ENCODE measurements around the gene GRB14.

The GRB14 gene

GRCh38 chr2:164569378-164569777 is 51.9 kb downstream of the GRB14 start:
- Histone ChIP-seq H3K9ac (ENCODE audit: low read length) (no peak overlapping the region), H3K9me3 (replicated peaks; ENCODE audit: insufficient read depth, low read length) (no peaks in the 10 kb centered on the region), H3K4me1 (ENCODE audit: low read length) (no peaks in the 10 kb centered on the region), H3F3A (ENCODE audit: insufficient read depth, low read length) (no peaks in the 10 kb centered on the region), H3K27me3 (replicated peaks; ENCODE audit: insufficient read depth, low read length) (no peaks in the 10 kb centered on the region), H2AFZ (ENCODE audit: low read length) (no peak overlapping the region), H3K36me3 (replicated peaks; ENCODE audit: insufficient read depth, low read length) (no peaks in the 10 kb centered on the region), H3K4me2 (ENCODE audit: low read depth, low read length) (no peak overlapping the region), H3K79me2 (ENCODE audit: low read length) (no peaks in the 10 kb centered on the region), H3K27ac (ENCODE audit: low read length) (no peak overlapping the region), H3K4me3 (ENCODE audit: low read length) (no peak overlapping the region), H3K9me2 (replicated peaks; ENCODE audit: insufficient read depth, low read length) (no peaks in the 10 kb centered on the region), H4K20me1 (ENCODE audit: insufficient read depth, low read length) (no peaks in the 10 kb centered on the region)
- no peak for DNase-seq
- TF ChIP-seq, protein P1, sequence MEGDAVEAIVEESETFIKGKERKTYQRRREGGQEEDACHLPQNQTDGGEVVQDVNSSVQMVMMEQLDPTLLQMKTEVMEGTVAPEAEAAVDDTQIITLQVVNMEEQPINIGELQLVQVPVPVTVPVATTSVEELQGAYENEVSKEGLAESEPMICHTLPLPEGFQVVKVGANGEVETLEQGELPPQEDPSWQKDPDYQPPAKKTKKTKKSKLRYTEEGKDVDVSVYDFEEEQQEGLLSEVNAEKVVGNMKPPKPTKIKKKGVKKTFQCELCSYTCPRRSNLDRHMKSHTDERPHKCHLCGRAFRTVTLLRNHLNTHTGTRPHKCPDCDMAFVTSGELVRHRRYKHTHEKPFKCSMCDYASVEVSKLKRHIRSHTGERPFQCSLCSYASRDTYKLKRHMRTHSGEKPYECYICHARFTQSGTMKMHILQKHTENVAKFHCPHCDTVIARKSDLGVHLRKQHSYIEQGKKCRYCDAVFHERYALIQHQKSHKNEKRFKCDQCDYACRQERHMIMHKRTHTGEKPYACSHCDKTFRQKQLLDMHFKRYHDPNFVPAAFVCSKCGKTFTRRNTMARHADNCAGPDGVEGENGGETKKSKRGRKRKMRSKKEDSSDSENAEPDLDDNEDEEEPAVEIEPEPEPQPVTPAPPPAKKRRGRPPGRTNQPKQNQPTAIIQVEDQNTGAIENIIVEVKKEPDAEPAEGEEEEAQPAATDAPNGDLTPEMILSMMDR (IDR thresholded peaks at IDR 0.05; ENCODE audit: low read length), result no peak
- TF ChIP-seq EZH2 (optimal IDR thresholded peaks at IDR 0.05; ENCODE audit: low read depth, low read length), result no peak
- no peak for TF ChIP-seq EZH2phosphoT487 (IDR thresholded peaks at IDR 0.05; ENCODE audit: low read length)

GRCh38 chr2:164568317-164568716 is 53.0 kb downstream of the GRB14 start:
- H3K4me1 ChIP-seq (ENCODE audit: low read length), result no peaks in the 10 kb centered on the region
- no peak overlapping the region for H3K4me3 ChIP-seq (ENCODE audit: low read length)
- TF ChIP-seq, protein P1 (IDR thresholded peaks at IDR 0.05; ENCODE audit: low read length), result no peak
- TF ChIP-seq EZH2phosphoT487 (IDR thresholded peaks at IDR 0.05; ENCODE audit: low read length) (no peak), EZH2 (optimal IDR thresholded peaks at IDR 0.05; ENCODE audit: low read depth, low read length) (no peak)
- DNase-seq, result no peak
- no peaks in the 10 kb centered on the region for H3K9me3 ChIP-seq (replicated peaks; ENCODE audit: insufficient read depth, low read length)
- H3K36me3 ChIP-seq (replicated peaks; ENCODE audit: insufficient read depth, low read length), result no peaks in the 10 kb centered on the region
- no peak overlapping the region for H3K4me2 ChIP-seq (ENCODE audit: low read depth, low read length)
- no peaks in the 10 kb centered on the region for H4K20me1 ChIP-seq (ENCODE audit: insufficient read depth, low read length)
- no peaks in the 10 kb centered on the region for H3K9me2 ChIP-seq (replicated peaks; ENCODE audit: insufficient read depth, low read length)
- no peak overlapping the region for H2AFZ ChIP-seq (ENCODE audit: low read length)
- H3F3A ChIP-seq (ENCODE audit: insufficient read depth, low read length), result no peaks in the 10 kb centered on the region
- no peaks in the 10 kb centered on the region for H3K27me3 ChIP-seq (replicated peaks; ENCODE audit: insufficient read depth, low read length)
- H3K9ac ChIP-seq (ENCODE audit: low read length), result no peak overlapping the region
- H3K27ac ChIP-seq (ENCODE audit: low read length), result no peak overlapping the region
- no peaks in the 10 kb centered on the region for H3K79me2 ChIP-seq (ENCODE audit: low read length)

GRCh38 chr2:164567335-164567989 is 53.8 kb downstream of the GRB14 start:
- Histone ChIP-seq H3K36me3 (replicated peaks; ENCODE audit: insufficient read depth, low read length) (no peaks in the 10 kb centered on the region), H3K9ac (ENCODE audit: low read length) (no peak overlapping the region), H3K79me2 (ENCODE audit: low read length) (no peaks in the 10 kb centered on the region), H2AFZ (ENCODE audit: low read length) (no peak overlapping the region), H4K20me1 (ENCODE audit: insufficient read depth, low read length) (no peaks in the 10 kb centered on the region), H3K9me3 (replicated peaks; ENCODE audit: insufficient read depth, low read length) (no peaks in the 10 kb centered on the region), H3K27me3 (replicated peaks; ENCODE audit: insufficient read depth, low read length) (no peaks in the 10 kb centered on the region), H3K4me1 (ENCODE audit: low read length) (no peaks in the 10 kb centered on the region), H3K4me3 (ENCODE audit: low read length) (no peak overlapping the region), H3F3A (ENCODE audit: insufficient read depth, low read length) (no peaks in the 10 kb centered on the region), H3K9me2 (replicated peaks; ENCODE audit: insufficient read depth, low read length) (no peaks in the 10 kb centered on the region), H3K4me2 (ENCODE audit: low read depth, low read length) (no peak overlapping the region), H3K27ac (ENCODE audit: low read length) (no peak overlapping the region)
- DNase-seq, result no peak
- TF ChIP-seq EZH2 (optimal IDR thresholded peaks at IDR 0.05; ENCODE audit: low read depth, low read length) (no peak), EZH2phosphoT487 (IDR thresholded peaks at IDR 0.05; ENCODE audit: low read length) (no peak)
- TF ChIP-seq, protein P1 (IDR thresholded peaks at IDR 0.05; ENCODE audit: low read length), result no peak

All from MM.1S (cell line).